Neural progenitor cell (in vitro differentiated cells): Measurements from ENCODE around the gene AIFM3. TPM values are rescaled to one million over a fixed set of nuclear protein-coding genes. Genes with fewer than 3 reads are reported as not detected.

Experiments used
- DNase-seq: peaks from one replicate; pipeline ENCODE4 v3.0.0-alpha.2; 2016; ENCODE audit warnings: low spot score
- H2AFZ ChIP-seq: fragments of 200-600 bp; sonication (generic); replicated peaks from 2 replicates; pipeline ENCODE4 v1.6.1; 2016; ENCODE audit warnings: antibody characterized with exemption
- H3F3A ChIP-seq: fragments of 200-600 bp; sonication (generic); 2 replicates; pipeline ENCODE4 v1.6.1; 2016; ENCODE audit warnings: antibody characterized with exemption, low read depth
- H3K27ac ChIP-seq: fragments of 200-600 bp; sonication (generic); 2 replicates; pipeline ENCODE4 v1.5.1; 2016; ENCODE audit warnings: mild to moderate bottlenecking
- H3K27me3 ChIP-seq: fragments of 200-600 bp; sonication (generic); 2 replicates; pipeline ENCODE4 v1.6.1; 2016; ENCODE audit warnings: mild to moderate bottlenecking, moderate library complexity
- H3K36me3 ChIP-seq: fragments of 200-600 bp; sonication (generic); 2 replicates; pipeline ENCODE4 v1.5.1; 2016
- H3K4me1 ChIP-seq: fragments of 200-600 bp; sonication (generic); 2 replicates; pipeline ENCODE4 v1.6.1; 2016; ENCODE audit warnings: mixed run types
- H3K4me2 ChIP-seq: fragments of 200-600 bp; sonication (generic); 2 replicates; pipeline ENCODE4 v1.6.1; 2016
- H3K4me3 ChIP-seq: fragments of 200-600 bp; sonication (generic); 2 replicates; pipeline ENCODE4 v1.5.1; 2016
- H3K79me2 ChIP-seq: fragments of 200-600 bp; sonication (generic); 2 replicates; pipeline ENCODE4 v1.6.1; 2016; ENCODE audit warnings: low read depth
- H3K9ac ChIP-seq: fragments of 200-600 bp; sonication (generic); 2 replicates; pipeline ENCODE4 v1.6.1; 2016
- H3K9me3 ChIP-seq: fragments of 200-600 bp; sonication (generic); 2 replicates; pipeline ENCODE4 v1.5.1; 2016; ENCODE audit warnings: low read depth
- H4K20me1 ChIP-seq: fragments of 200-600 bp; sonication (generic); 2 replicates; pipeline ENCODE4 v1.6.1; 2016; ENCODE audit warnings: low read depth
- H3K27ac Mint-ChIP-seq: 3 replicates; pipeline ENCODE4 v1.8.0; 2021; ENCODE audit warnings: mixed read lengths
- H3K27me3 Mint-ChIP-seq: 2 replicates; pipeline ENCODE4 v1.8.0; 2022; ENCODE audit warnings: low read depth, mild to moderate bottlenecking, inconsistent platforms, moderate library complexity, mixed read lengths; ENCODE audit not compliant: insufficient read depth
- H3K36me3 Mint-ChIP-seq: 3 replicates; pipeline ENCODE4 v1.8.0; 2021; ENCODE audit warnings: mixed read lengths
- H3K4me1 Mint-ChIP-seq: 3 replicates; pipeline ENCODE4 v1.8.0; 2021; ENCODE audit warnings: mixed read lengths
- H3K4me3 Mint-ChIP-seq: 3 replicates; pipeline ENCODE4 v1.8.0; 2021; ENCODE audit warnings: mild to moderate bottlenecking, moderate library complexity, mixed read lengths
- H3K9me3 Mint-ChIP-seq: 3 replicates; pipeline ENCODE4 v1.8.0; 2020; ENCODE audit warnings: mixed read lengths
- EZH2 ChIP-seq: fragments of 200-600 bp; sonication (generic); IDR thresholded peaks from 2 replicates; pipeline ENCODE4 v1.6.1; 2017; ENCODE audit warnings: antibody characterized with exemption, mild to moderate bottlenecking, moderate library complexity
- EZH2phosphoT487 ChIP-seq: fragments of 200-600 bp; sonication (generic); IDR thresholded peaks from 2 replicates; pipeline ENCODE4 v1.6.1; 2017; ENCODE audit warnings: antibody characterized with exemption
- total RNA-seq: library from RNA; depleted of rRNA; stranded (reverse); fragments of >200 nt; gene quantifications from 2 replicates; pipeline ENCODE4 v1.2.3, GENCODE V29; 2015; ENCODE audit warnings: low replicate concordance
- TF ChIP-seq, protein P1 (sequence below): fragments of 200-600 bp; sonication (generic); IDR thresholded peaks from 2 replicates; pipeline ENCODE4 v1.5.1; 2017; ENCODE audit warnings: antibody characterized with exemption, mild to moderate bottlenecking

Gene AIFM3
- total RNA-seq, 1 donor from 2014 or later, result 4.3 TPM

DNA sequence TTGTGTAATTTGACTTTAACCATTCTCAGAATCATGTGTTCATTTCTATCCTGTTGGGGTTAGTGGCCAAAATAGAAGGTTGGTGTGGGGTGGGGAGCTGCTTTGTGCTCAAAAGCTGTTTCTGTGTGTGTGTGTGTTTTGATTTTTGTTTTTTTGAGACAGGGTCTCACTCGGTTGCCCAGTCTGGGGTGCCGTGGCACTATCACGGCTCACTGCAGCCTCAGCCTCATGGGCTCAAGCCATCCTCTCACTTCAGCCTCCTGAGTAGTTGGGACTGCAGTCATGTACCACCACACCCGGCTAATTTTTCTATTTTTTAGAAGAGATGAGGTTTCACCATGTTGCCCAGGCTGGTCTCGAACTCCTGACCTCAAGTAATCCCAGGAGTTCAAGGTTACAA is 18.1 kb upstream of the AIFM3 start:
- H3K9me3 Mint-ChIP-seq, result no peaks in the 10 kb centered on the region
- Histone ChIP-seq H4K20me1 (peaks cover 100% of the 10 kb centered on the region), H3K9me3 (no peaks in the 10 kb centered on the region), H3K79me2 (peaks cover 89% of the 10 kb centered on the region), H3K27ac (no peak overlapping the region), H3K4me3 (no peak overlapping the region), H3K36me3 (no peaks in the 10 kb centered on the region), H3F3A (peaks cover 22% of the 10 kb centered on the region), H3K27me3 (no peaks in the 10 kb centered on the region), H3K4me2 (no peak overlapping the region), H3K9ac (no peak overlapping the region), H3K4me1 (no peaks in the 10 kb centered on the region), H2AFZ (no peak overlapping the region)
- peaks cover 10% of the 10 kb centered on the region for H3K4me1 Mint-ChIP-seq
- DNase-seq, result no peak
- H3K36me3 Mint-ChIP-seq, result peaks cover 32% of the 10 kb centered on the region
- TF ChIP-seq EZH2, result no peak
- TF ChIP-seq, protein P1, sequence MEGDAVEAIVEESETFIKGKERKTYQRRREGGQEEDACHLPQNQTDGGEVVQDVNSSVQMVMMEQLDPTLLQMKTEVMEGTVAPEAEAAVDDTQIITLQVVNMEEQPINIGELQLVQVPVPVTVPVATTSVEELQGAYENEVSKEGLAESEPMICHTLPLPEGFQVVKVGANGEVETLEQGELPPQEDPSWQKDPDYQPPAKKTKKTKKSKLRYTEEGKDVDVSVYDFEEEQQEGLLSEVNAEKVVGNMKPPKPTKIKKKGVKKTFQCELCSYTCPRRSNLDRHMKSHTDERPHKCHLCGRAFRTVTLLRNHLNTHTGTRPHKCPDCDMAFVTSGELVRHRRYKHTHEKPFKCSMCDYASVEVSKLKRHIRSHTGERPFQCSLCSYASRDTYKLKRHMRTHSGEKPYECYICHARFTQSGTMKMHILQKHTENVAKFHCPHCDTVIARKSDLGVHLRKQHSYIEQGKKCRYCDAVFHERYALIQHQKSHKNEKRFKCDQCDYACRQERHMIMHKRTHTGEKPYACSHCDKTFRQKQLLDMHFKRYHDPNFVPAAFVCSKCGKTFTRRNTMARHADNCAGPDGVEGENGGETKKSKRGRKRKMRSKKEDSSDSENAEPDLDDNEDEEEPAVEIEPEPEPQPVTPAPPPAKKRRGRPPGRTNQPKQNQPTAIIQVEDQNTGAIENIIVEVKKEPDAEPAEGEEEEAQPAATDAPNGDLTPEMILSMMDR, result no peak
- TF ChIP-seq EZH2phosphoT487, result no peak
- H3K27me3 Mint-ChIP-seq, result no peaks in the 10 kb centered on the region
- H3K27ac Mint-ChIP-seq, result no peak overlapping the region
- no peak overlapping the region for H3K4me3 Mint-ChIP-seq

DNA sequence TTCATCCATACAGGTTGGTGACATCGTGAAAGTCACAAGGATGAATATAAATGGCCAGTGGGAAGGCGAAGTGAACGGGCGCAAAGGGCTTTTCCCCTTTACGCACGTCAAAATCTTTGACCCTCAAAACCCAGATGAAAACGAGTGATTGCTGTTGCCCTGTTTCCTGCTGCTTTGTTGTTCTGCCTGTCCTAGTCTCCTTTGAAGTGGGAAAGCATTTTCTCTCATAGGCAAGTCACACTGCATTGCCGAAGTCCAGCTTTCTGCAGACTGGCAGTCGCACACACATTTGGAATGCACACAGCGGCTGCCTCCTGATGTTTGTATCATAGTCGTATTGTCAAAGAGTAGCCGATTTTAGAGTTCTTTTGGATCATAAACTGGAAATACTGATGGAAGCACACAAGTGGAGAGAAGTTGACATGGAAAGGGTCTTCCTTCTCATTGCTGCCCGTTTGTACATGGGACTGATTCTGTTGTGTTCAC is 17.3 kb upstream of the AIFM3 start:
- no peaks in the 10 kb centered on the region for H3K27me3 ChIP-seq
- H3K4me3 ChIP-seq, result no peak overlapping the region
- no peaks in the 10 kb centered on the region for H3K4me1 ChIP-seq
- no peak overlapping the region for H3K27ac Mint-ChIP-seq
- H3K36me3 ChIP-seq, result no peaks in the 10 kb centered on the region
- no peak overlapping the region for H3K4me3 Mint-ChIP-seq
- peaks cover 10% of the 10 kb centered on the region for H3K4me1 Mint-ChIP-seq
- H3F3A ChIP-seq, result peaks cover 22% of the 10 kb centered on the region
- H4K20me1 ChIP-seq, result peaks cover 98% of the 10 kb centered on the region
- no peak for TF ChIP-seq EZH2phosphoT487
- no peak for TF ChIP-seq EZH2
- TF ChIP-seq, protein P1, result no peak
- H3K27ac ChIP-seq, result no peak overlapping the region
- H3K36me3 Mint-ChIP-seq, result peaks cover 32% of the 10 kb centered on the region
- H2AFZ ChIP-seq, result no peak overlapping the region
- no peak overlapping the region for H3K4me2 ChIP-seq
- H3K9me3 ChIP-seq, result no peaks in the 10 kb centered on the region
- DNase-seq, result no peak
- no peaks in the 10 kb centered on the region for H3K9me3 Mint-ChIP-seq
- H3K27me3 Mint-ChIP-seq, result no peaks in the 10 kb centered on the region
- H3K79me2 ChIP-seq, result peaks cover 82% of the 10 kb centered on the region
- no peak overlapping the region for H3K9ac ChIP-seq

DNA sequence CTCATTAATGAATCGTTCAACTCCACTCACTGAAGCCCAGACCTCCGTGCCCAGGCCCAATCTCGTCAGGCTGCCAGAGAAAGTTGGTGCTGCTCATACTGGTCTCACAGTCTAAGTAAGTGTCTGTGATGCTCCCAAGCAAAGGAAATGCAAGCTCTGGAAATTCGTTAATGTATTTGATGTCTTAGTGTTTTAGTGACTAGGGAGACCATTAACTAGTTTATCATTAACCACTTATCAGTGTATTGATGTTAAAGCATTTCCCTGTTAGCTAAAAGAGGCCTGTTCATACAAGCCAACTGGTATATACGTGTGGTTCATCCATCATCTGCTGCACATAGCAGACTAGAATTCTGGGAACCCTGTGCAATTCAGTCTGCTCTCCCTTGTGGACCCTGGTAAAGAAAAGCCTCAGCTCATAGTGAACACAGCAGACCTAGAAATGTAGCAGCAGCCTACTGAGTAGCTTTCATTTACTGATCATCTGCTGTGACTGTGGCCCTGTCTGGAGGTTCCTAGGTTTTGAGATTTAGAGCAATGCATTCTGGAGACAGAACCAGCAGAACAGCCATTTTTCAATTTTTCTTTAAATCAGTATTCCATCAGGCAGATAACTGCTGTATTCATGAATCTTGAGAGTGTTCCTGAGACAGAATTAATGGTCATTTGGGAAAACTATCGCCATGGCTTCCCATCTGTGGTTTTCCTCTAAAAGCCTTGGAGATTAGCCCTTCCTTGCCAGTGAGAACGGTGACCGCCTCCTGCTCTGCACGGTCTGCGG is 15.7 kb upstream of the AIFM3 start:
- Histone ChIP-seq H4K20me1 (peaks cover 92% of the 10 kb centered on the region), H3K9ac (no peak overlapping the region), H3F3A (peaks cover 33% of the 10 kb centered on the region), H3K79me2 (peaks cover 66% of the 10 kb centered on the region), H3K4me3 (no peak overlapping the region), H3K9me3 (no peaks in the 10 kb centered on the region), H3K27ac (no peak overlapping the region), H2AFZ (no peak overlapping the region), H3K4me1 (no peaks in the 10 kb centered on the region), H3K4me2 (no peak overlapping the region), H3K36me3 (no peaks in the 10 kb centered on the region), H3K27me3 (peaks cover 9% of the 10 kb centered on the region)
- H3K4me1 Mint-ChIP-seq, result peaks cover 12% of the 10 kb centered on the region
- H3K4me3 Mint-ChIP-seq, result no peak overlapping the region
- no peak overlapping the region for H3K27ac Mint-ChIP-seq
- no peak for DNase-seq
- TF ChIP-seq, protein P1, result no peak
- TF ChIP-seq EZH2 (no peak), EZH2phosphoT487 (no peak)
- H3K9me3 Mint-ChIP-seq, result no peaks in the 10 kb centered on the region
- H3K27me3 Mint-ChIP-seq, result peaks cover 2% of the 10 kb centered on the region
- peaks cover 20% of the 10 kb centered on the region for H3K36me3 Mint-ChIP-seq
